Stomach (tissue), 4 donors: ENCODE measurements around the gene TMEM17.

Experiments used
- EP300 ChIP-seq: sonication (generic); formaldehyde crosslinking; IDR thresholded peaks from one replicate; pipeline ENCODE4 v1.6.1; 2017; ENCODE audit warnings: antibody characterized with exemption
- POLR2A ChIP-seq, 4 donors: fragments of 450-650 bp; IDR thresholded peaks; one replicate each; pipeline ENCODE4 v1.6.1; 2016; ENCODE audit warnings: antibody characterized with exemption in 4 of 4, control low read depth in 2 of 4, mild to moderate bottlenecking in 1 of 4, moderate library complexity in 1 of 4
- POLR2AphosphoS5 ChIP-seq, 3 donors: sonication (generic); formaldehyde crosslinking; IDR thresholded peaks; one replicate each; pipeline ENCODE4 v1.6.1; 2016; ENCODE audit warnings: antibody characterized with exemption in 3 of 3
- TF ChIP-seq, protein P1 (sequence below), 7 experiments: fragments of 450-650 bp in 4 of 7; fragments of 200-600 bp in 3 of 7; sonication (generic) in 3 of 7; IDR thresholded peaks; one replicate each; pipeline ENCODE4 v1.5.1; 2016 to 2019; ENCODE audit warnings: antibody characterized with exemption in 7 of 7, control low read depth in 2 of 7, mild to moderate bottlenecking in 1 of 7

DNA sequence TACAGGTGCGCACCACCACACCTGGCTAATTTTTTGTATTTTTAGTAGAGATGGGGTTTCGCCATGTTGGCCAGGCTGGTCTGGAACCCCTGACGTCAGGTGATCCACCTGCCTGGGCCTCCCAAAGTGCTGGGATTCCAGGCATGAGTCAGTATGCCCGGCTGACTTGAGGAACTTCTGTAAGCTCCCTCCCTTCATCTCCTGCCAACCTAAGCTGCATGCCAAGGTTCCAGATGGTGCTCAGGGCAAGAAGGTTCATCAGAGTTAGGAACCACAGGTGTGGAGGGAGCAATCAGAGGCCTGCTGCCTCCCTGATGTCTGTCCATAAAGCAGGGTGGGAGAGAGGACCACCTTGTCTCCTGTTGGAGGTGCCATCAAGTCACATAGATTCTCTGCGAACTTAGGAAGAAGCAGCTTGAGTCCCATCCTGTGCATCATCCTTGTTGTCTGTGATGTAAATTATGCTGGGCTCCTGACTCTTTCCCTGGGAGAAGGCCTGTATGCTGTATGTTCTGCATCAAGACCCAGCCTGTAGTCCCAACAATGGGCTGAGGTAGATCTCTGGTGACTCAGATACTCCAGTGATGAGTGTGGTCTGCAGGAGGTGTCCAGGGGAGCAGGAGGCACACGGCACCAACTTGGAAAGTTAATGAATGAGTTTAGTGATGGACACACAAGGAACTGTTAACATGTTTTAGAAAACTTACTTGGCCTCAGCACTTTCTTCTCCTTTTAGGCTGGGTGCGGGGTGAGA is 53.1 kb downstream of the TMEM17 start:
- TF ChIP-seq, protein P1, sequence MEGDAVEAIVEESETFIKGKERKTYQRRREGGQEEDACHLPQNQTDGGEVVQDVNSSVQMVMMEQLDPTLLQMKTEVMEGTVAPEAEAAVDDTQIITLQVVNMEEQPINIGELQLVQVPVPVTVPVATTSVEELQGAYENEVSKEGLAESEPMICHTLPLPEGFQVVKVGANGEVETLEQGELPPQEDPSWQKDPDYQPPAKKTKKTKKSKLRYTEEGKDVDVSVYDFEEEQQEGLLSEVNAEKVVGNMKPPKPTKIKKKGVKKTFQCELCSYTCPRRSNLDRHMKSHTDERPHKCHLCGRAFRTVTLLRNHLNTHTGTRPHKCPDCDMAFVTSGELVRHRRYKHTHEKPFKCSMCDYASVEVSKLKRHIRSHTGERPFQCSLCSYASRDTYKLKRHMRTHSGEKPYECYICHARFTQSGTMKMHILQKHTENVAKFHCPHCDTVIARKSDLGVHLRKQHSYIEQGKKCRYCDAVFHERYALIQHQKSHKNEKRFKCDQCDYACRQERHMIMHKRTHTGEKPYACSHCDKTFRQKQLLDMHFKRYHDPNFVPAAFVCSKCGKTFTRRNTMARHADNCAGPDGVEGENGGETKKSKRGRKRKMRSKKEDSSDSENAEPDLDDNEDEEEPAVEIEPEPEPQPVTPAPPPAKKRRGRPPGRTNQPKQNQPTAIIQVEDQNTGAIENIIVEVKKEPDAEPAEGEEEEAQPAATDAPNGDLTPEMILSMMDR (IDR thresholded peaks at IDR 0.05): no peak
- TF ChIP-seq POLR2A (IDR thresholded peaks at IDR 0.05) (no peak), EP300 (no peak), POLR2AphosphoS5 (IDR thresholded peaks at IDR 0.05) (no peak)
